Measurements from ENCODE around the gene FNDC3B.

The FNDC3B gene

DNA sequence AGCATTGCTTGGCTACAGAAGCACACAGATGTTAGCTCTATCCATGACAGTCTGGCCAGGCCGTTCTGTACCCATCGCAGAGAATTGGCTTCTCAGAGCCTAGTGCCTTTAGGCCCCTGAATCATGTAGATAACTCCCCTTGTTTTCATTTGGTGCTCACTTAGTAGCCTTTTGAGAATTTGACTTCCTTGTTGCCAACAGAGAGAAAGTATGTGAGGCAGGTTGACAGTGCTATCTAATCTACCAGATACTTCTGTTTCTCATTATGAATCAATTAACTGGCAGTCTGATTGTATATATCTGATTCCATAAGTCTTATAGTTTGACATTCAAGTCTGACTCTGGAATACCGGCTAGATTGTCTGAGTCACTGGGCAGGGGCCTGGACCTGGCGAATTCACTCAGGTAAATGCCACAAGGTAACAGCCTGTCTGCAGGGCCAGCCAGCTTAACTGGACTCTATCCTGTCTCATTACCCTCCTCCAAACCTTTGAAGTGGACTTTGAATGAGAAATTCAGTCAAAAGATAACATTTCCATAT is 248.6 kb downstream of the FNDC3B start:
- Histone ChIP-seq H3K27ac (ENCODE audit: low read depth, low read length, poor library complexity, severe bottlenecking) (no peak overlapping the region), H3K36me3 (ENCODE audit: insufficient read depth, low read length) (no peaks in the 10 kb centered on the region), H2AFZ (ENCODE audit: low read length) (no peak overlapping the region), H4K20me1 (ENCODE audit: insufficient read depth, low read length) (no peaks in the 10 kb centered on the region), H3K9ac (ENCODE audit: low read length) (no peak overlapping the region), H3K4me2 (ENCODE audit: low read length) (no peak overlapping the region), H3K27me3 (ENCODE audit: insufficient read depth, low read length) (no peaks in the 10 kb centered on the region), H3K79me2 (ENCODE audit: insufficient read depth, low read length) (no peaks in the 10 kb centered on the region), H3K4me1 (ENCODE audit: insufficient read depth, low read length, severe bottlenecking) (peaks cover 7% of the 10 kb centered on the region), H3K9me2 (ENCODE audit: low read depth, low read length) (no peaks in the 10 kb centered on the region), H3F3A (ENCODE audit: insufficient read depth, low read length) (no peaks in the 10 kb centered on the region), H3K9me3 (ENCODE audit: low read length) (no peaks in the 10 kb centered on the region), H3K4me3 (ENCODE audit: low read depth, low read length, poor library complexity, severe bottlenecking) (no peak overlapping the region)
- no peak for TF ChIP-seq EZH2 (IDR thresholded peaks at IDR 0.05; ENCODE audit: borderline replicate concordance, low read length)
- TF ChIP-seq, protein P1, sequence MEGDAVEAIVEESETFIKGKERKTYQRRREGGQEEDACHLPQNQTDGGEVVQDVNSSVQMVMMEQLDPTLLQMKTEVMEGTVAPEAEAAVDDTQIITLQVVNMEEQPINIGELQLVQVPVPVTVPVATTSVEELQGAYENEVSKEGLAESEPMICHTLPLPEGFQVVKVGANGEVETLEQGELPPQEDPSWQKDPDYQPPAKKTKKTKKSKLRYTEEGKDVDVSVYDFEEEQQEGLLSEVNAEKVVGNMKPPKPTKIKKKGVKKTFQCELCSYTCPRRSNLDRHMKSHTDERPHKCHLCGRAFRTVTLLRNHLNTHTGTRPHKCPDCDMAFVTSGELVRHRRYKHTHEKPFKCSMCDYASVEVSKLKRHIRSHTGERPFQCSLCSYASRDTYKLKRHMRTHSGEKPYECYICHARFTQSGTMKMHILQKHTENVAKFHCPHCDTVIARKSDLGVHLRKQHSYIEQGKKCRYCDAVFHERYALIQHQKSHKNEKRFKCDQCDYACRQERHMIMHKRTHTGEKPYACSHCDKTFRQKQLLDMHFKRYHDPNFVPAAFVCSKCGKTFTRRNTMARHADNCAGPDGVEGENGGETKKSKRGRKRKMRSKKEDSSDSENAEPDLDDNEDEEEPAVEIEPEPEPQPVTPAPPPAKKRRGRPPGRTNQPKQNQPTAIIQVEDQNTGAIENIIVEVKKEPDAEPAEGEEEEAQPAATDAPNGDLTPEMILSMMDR (IDR thresholded peaks at IDR 0.05; ENCODE audit: low read length) = no peak

DNA sequence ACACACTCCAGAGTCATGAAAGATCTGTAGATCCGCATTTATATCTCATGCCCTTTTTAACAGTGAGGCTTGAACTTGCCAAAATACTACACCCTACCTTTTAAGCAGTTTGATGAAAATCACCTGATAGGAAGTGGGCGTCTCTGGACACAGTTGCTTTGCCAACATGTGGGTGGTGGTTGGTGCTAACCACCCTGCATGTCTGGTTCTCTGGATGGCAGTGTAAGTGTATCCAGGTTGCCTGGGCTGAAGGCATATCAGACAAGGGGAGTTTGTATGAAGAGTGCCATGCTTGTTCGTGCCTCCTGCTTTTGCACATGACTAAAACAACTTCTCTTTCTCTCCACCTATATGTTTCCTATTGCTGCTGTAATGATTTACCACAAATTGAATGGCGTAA is 249.3 kb downstream of the FNDC3B start:
- Histone ChIP-seq H3K4me3 (ENCODE audit: low read depth, low read length, poor library complexity, severe bottlenecking) (no peak overlapping the region), H3K36me3 (ENCODE audit: insufficient read depth, low read length) (no peaks in the 10 kb centered on the region), H4K20me1 (ENCODE audit: insufficient read depth, low read length) (no peaks in the 10 kb centered on the region), H3K9ac (ENCODE audit: low read length) (no peak overlapping the region), H2AFZ (ENCODE audit: low read length) (no peak overlapping the region), H3K27me3 (ENCODE audit: insufficient read depth, low read length) (no peaks in the 10 kb centered on the region), H3K27ac (ENCODE audit: low read depth, low read length, poor library complexity, severe bottlenecking) (no peak overlapping the region), H3K9me3 (ENCODE audit: low read length) (no peaks in the 10 kb centered on the region), H3K4me2 (ENCODE audit: low read length) (no peak overlapping the region), H3K4me1 (ENCODE audit: insufficient read depth, low read length, severe bottlenecking) (peaks cover 7% of the 10 kb centered on the region), H3K9me2 (ENCODE audit: low read depth, low read length) (no peaks in the 10 kb centered on the region), H3K79me2 (ENCODE audit: insufficient read depth, low read length) (no peaks in the 10 kb centered on the region), H3F3A (ENCODE audit: insufficient read depth, low read length) (no peaks in the 10 kb centered on the region)
- TF ChIP-seq, protein P1 (IDR thresholded peaks at IDR 0.05; ENCODE audit: low read length) = no peak

DNA sequence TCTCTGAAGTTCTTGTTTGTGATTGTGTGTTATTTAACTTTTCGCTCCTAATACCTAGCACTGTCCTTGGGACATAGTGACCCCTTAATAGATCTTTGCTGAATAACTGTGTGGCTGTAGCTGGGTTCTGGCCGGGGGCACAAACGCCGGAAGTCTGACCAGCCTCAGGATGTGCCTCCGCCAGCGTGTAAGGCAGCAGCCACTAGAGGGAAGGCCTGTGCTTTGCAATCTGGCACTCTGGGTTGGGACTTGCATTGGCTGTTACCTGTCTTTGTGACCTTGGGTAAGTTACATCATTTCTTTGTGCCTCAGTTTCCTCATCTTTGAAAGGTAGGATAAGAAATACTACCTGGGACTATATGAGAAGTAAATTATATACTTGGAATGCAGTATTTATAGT is 250.2 kb downstream of the FNDC3B start:
- no peak overlapping the region for H3K4me3 ChIP-seq (ENCODE audit: low read depth, low read length, poor library complexity, severe bottlenecking)
- H3K9me2 ChIP-seq (ENCODE audit: low read depth, low read length) = no peaks in the 10 kb centered on the region
- H3K4me2 ChIP-seq (ENCODE audit: low read length) = no peak overlapping the region
- H3K9me3 ChIP-seq (ENCODE audit: low read length) = no peaks in the 10 kb centered on the region
- H3K4me1 ChIP-seq (ENCODE audit: insufficient read depth, low read length, severe bottlenecking) = peaks cover 7% of the 10 kb centered on the region
- H3F3A ChIP-seq (ENCODE audit: insufficient read depth, low read length) = no peaks in the 10 kb centered on the region
- H2AFZ ChIP-seq (ENCODE audit: low read length) = peak overlapping the region; percentile 48; the same call in 1 of the 2 replicates
- no peaks in the 10 kb centered on the region for H3K79me2 ChIP-seq (ENCODE audit: insufficient read depth, low read length)
- H3K36me3 ChIP-seq (ENCODE audit: insufficient read depth, low read length) = no peaks in the 10 kb centered on the region
- H3K27ac ChIP-seq (ENCODE audit: low read depth, low read length, poor library complexity, severe bottlenecking) = no peak overlapping the region
- no peaks in the 10 kb centered on the region for H3K27me3 ChIP-seq (ENCODE audit: insufficient read depth, low read length)
- no peak for TF ChIP-seq EZH2 (IDR thresholded peaks at IDR 0.05; ENCODE audit: borderline replicate concordance, low read length)
- TF ChIP-seq, protein P1 (IDR thresholded peaks at IDR 0.05; ENCODE audit: low read length) = peak; percentile 80
- no peak overlapping the region for H3K9ac ChIP-seq (ENCODE audit: low read length)
- no peaks in the 10 kb centered on the region for H4K20me1 ChIP-seq (ENCODE audit: insufficient read depth, low read length)

Data from OCI-LY1 (cell line).